GM12864 (cell line): ENCODE data around the gene MARK2.
A peak's percentile ranks its signal among the peaks of the same experiment; 100 is the strongest.

Experiments
- DNase-seq: peaks from one replicate; pipeline ENCODE4 v3.0.0-alpha.2; 2011; ENCODE audit warnings: low read depth
- H3K4me3 ChIP-seq: 2 replicates; pipeline ENCODE4 v1.5.1; 2011; ENCODE audit warnings: mild to moderate bottlenecking, low read depth, low read length, control low read depth
- CTCF ChIP-seq: IDR thresholded peaks from 2 replicates; pipeline ENCODE4 v1.5.1; 2011; ENCODE audit warnings: low read depth, mild to moderate bottlenecking, moderate library complexity, low read length, control low read depth, inconsistent platforms; ENCODE audit errors: missing control alignments

The MARK2 gene

GRCh38 chr11:63814383-63814736, 24.6 kb upstream of the MARK2 start:
- H3K4me3 ChIP-seq, result peak overlapping the region; percentile 97
- DNase-seq, result no peak
- no peak for TF ChIP-seq CTCF

GRCh38 chr11:63816166-63816565, 22.7 kb upstream of the MARK2 start:
- no peak for TF ChIP-seq CTCF
- H3K4me3 ChIP-seq, result no peak overlapping the region
- DNase-seq, result no peak

GRCh38 chr11:63816732-63817131, 22.2 kb upstream of the MARK2 start:
- no peak for DNase-seq
- TF ChIP-seq CTCF, result no peak
- no peak overlapping the region for H3K4me3 ChIP-seq

- no peak overlapping the region for H3K4me3 ChIP-seq
- DNase-seq, result no peak
- no peak for TF ChIP-seq CTCF
These were observed 21.0 kb upstream of the MARK2 start for GRCh38 chr11:63817758-63818498.

- TF ChIP-seq CTCF, result no peak
- no peak for DNase-seq
- H3K4me3 ChIP-seq, result no peak overlapping the region
These were observed 20.3 kb upstream of the MARK2 start for GRCh38 chr11:63818609-63819008.

- no peak for DNase-seq
- TF ChIP-seq CTCF, result no peak
- H3K4me3 ChIP-seq, result no peak overlapping the region
These were observed 17.5 kb upstream of the MARK2 start for GRCh38 chr11:63821411-63821810.
